Thyroid gland (tissue), 4 donors: Measurements from ENCODE around the gene KHDC1.

Source experiments
- CTCF ChIP-seq, 6 experiments: fragments of 200-600 bp in 3 of 6; fragments of 450-650 bp in 3 of 6; sonication (generic) in 3 of 6; IDR thresholded peaks; one replicate each; pipeline ENCODE4 v1.5.1; 2016 to 2019; ENCODE audit warnings: antibody characterized with exemption in 6 of 6, mild to moderate bottlenecking in 2 of 6, inconsistent platforms in 1 of 6, moderate library complexity in 1 of 6
- POLR2A ChIP-seq, 2 donors: fragments of 450-650 bp; IDR thresholded peaks; one replicate each; pipeline ENCODE4 v1.6.1; 2017; ENCODE audit warnings: antibody characterized with exemption in 2 of 2, mild to moderate bottlenecking in 2 of 2, moderate library complexity in 1 of 2

GRCh38 chr6:73204252-73204651, 58.7 kb downstream of the KHDC1 start:
- TF ChIP-seq CTCF (IDR thresholded peaks at IDR 0.05) (no peak), POLR2A (IDR thresholded peaks at IDR 0.05) (no peak)
